GM13977 (cell line): ENCODE measurements around the gene NKX6-2.
"Not testable (repeated sequence)": the region's sequence is repeated elsewhere in the genome, so short reads cannot be mapped to it uniquely, and the experiment has no call there.

Source experiments
- DNase-seq: peaks from one replicate; pipeline ENCODE4 v3.0.0; 2012; ENCODE audit warnings: low spot score
- in situ Hi-C: fragments of 300-500 bp; cut with MboI; formaldehyde crosslinking; loops from one replicate; pipeline ENCODE4 v1.12.0; 2022; ENCODE audit warnings: low sequenced_read_pairs, low pct_unique_long_range_greater_than_20kb, mixed read lengths, inconsistent platforms; ENCODE audit not compliant: unreplicated experiment
- TF ChIP-seq, protein P1 (sequence below): IDR thresholded peaks from 2 replicates; pipeline ENCODE4 v1.5.1; 2012; ENCODE audit warnings: mild to moderate bottlenecking, control low read depth; ENCODE audit not compliant: insufficient read depth; ENCODE audit errors: extremely low read depth, missing control alignments

Gene NKX6-2

DNA sequence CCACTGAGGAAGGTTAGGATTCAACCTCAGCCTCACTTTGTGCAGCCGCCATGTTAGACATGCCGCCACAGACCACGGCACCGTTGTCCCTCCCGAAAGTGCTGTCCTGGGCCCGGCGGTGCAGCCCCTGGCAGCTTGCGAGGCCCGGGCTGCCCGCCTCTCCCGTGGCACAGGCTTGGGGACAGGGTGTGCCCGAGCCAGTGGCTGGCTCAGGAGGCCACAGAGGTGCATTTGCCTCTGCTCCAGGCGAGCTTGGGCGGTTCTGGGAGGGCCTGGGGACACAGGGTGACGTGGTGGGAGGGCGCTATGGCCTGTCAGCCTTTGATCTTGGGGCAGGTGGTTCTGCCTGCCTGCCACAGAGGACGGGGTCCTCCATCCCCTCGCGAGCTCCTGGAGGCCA lies 41.1 kb downstream of the NKX6-2 start:
- no peak for DNase-seq
- in situ Hi-C loops, result no loop called here
- TF ChIP-seq, protein P1, sequence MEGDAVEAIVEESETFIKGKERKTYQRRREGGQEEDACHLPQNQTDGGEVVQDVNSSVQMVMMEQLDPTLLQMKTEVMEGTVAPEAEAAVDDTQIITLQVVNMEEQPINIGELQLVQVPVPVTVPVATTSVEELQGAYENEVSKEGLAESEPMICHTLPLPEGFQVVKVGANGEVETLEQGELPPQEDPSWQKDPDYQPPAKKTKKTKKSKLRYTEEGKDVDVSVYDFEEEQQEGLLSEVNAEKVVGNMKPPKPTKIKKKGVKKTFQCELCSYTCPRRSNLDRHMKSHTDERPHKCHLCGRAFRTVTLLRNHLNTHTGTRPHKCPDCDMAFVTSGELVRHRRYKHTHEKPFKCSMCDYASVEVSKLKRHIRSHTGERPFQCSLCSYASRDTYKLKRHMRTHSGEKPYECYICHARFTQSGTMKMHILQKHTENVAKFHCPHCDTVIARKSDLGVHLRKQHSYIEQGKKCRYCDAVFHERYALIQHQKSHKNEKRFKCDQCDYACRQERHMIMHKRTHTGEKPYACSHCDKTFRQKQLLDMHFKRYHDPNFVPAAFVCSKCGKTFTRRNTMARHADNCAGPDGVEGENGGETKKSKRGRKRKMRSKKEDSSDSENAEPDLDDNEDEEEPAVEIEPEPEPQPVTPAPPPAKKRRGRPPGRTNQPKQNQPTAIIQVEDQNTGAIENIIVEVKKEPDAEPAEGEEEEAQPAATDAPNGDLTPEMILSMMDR, result no peak

DNA sequence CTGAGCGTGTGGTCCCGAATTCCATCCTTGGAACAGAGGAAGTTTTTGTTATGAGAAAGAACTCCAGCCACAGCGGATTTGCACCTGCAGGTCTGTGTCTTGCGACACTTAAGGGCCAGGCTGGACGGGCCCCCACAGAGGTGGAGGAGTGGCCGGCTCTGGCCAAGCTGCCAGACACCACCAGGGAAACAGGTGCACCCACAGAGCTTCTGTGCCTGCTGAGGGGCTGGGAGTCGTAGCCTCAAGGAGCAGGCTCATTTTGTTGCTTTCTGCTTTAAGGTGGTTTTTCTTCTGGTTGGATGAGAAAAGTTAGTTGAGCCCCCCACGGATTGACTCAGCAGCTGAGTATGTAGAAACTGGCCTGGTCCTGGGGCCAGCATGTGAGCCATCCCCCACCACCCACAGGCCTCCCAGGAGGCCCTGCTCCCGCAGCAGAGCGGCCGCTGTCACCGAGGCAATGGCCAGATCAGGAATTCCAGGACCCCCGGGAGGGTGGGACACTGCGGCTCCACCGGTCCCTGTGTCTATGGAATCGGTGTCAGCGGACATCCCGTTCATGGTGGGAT lies 41.9 kb downstream of the NKX6-2 start:
- TF ChIP-seq, protein P1, result no peak
- DNase-seq, result no peak
- in situ Hi-C loops, result no loop called here

DNA sequence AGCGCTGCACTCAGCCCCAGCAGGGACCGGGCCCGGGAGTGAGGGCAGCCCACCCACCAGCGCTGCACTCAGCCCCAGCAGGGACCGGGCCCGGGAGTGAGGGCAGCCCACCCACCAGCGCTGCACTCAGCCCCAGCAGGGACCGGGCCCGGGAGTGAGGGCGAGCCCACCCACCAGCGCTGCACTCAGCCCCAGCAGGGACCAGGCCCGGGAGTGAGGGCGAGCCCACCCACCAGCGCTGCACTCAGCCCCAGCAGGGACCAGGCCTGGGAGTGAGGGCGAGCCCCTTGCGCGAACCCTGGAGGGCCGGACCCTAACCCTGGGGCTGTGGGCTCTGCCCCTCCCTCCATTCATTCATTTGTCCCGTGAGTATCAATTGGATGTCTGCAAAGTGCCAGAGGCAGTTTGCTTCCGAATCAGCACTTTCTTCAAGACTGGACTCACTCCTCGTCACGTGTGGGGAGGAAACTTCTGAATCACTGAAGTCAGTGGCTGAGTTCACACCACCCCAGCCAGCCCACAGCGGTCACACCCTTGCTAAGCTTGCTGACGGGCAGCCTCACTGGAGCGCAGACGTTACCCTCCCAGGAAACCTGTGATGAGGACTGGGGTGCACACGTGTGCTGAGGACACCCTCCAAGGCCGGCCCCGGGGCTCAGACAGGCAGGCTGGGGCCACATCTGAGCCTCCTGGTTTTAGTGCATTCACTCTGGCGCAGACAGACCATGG lies 42.6 kb downstream of the NKX6-2 start:
- in situ Hi-C loops, DNase-seq: not testable (repeated sequence)

DNA sequence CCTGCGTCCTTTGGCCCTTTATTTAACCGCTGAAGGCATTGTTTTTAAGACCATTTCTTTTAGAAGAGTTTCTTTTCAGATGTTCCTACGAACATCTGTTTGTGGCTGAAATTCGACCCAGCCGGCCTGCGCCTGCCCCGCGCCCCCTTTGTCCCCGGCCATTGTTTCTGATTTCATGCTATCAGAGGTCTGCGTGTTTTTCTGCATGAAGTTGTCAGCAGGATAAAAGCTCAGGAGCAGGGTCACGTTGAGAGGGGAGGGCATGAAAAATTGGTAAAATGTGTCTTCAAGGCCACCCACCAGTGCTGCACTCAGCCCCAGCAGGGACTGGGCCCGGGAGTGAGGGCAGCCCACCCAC lies 43.1 kb downstream of the NKX6-2 start:
- TF ChIP-seq, protein P1, result no peak
- in situ Hi-C loops, result no loop called here
- DNase-seq, result no peak

DNA sequence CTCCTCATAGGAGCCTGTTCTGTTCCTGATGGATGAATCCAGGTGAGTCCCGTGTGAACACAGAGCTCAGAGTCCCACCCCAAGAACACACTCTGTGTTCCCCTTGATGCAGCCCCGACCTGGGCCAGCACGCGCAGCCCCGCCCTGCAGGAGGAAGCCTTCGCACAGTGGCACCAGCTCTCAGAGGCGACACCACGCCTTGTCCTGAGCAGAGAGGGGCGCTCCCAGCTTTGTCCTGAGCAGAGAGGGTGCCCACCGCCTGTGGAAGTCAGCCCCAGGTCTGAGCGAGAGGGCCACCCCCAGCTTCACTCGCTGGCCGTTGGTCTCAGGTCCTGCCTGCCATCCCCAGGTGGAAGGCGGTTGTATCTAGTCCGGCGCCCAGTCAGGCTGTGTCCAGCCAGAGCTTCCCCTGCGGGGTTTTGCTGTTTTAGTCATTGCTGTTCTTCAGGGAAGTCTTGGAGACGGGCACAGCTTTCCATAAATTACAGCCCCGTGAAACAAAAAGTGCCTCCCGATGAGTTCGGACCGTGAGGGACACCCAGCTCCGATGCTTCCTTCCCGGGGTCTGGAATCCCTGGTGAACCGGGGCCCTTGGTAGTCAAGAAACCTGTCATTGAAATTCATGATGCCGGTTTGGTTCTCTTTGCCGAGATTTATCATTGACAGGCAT lies 43.6 kb downstream of the NKX6-2 start:
- DNase-seq, result no peak
- TF ChIP-seq, protein P1, result no peak
- in situ Hi-C loops, result no loop called here

DNA sequence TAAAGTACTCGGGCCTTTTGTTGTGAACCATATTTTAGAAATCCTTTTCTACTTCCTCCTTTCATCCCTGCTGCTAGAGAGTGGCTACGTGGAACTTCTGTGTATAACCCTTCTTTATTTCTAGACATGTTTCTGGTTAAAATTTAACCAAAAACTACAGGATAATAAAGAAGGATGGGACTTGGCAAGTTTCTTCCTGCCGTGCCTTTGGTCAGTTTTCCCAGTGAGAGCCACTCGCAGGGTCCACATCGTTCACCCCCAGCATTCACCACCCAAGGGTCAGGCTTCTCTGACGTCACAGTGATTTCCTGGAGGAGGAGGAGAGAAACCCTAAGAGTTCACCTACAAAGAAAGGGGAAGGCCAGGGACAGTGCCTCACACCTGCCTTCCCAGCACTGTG lies 45.4 kb downstream of the NKX6-2 start:
- in situ Hi-C loops, result no loop called here
- DNase-seq, result no peak
- TF ChIP-seq, protein P1, result no peak

DNA sequence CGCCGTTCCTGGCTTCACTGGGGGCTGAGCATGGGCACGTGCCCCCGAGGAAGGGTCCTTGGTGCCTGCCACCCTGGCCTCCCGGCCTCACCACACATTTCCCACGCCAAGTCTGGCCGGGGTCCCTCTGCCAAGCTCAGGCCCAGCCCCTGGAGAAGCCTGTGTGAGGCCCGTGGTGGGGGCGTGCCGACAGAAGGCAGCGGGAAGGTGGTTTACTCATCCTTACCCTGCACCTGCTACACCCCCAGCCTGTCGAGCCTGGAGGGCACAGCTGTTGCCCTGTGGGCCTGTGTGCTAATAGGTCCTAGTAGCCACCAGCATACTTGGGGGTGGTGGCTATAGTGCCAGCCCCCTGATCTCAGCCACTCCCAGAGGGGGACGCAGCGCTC lies 46.7 kb downstream of the NKX6-2 start:
- in situ Hi-C loops, result no loop called here
- TF ChIP-seq, protein P1, result no peak
- DNase-seq, result no peak
